ENCODE measurements around the gene HELZ. TPM values are rescaled to one million over a fixed set of nuclear protein-coding genes. Genes with fewer than 3 reads are reported as not detected.

HELZ gene
- total RNA-seq, 1 experiment from 2014 or later = 49.8 TPM

- no peaks in the 10 kb centered on the region for H3K27me3 Mint-ChIP-seq (ENCODE audit: low read depth)
- Histone ChIP-seq H4K91ac (ENCODE audit: insufficient read length, low read depth, low read length) (peak overlapping the region; percentile 37), H2BK120ac (ENCODE audit: low read depth, low read length, poor library complexity, severe bottlenecking) (no peak overlapping the region), H3K14ac (ENCODE audit: insufficient read depth, low read length) (peak overlapping the region; percentile 82), H3K4me1 (ENCODE audit: insufficient read depth, low read length) (no peaks in the 10 kb centered on the region; the same call in 1 of the 2 replicates), H2BK12ac (ENCODE audit: insufficient read length, low read depth, low read length) (no peak overlapping the region), H4K5ac (ENCODE audit: insufficient read length, low read depth, low read length) (no peak overlapping the region), H3K23me2 (ENCODE audit: insufficient read length, low read depth, low read length, poor library complexity, severe bottlenecking) (peaks cover 10% of the 10 kb centered on the region), H3K79me2 (ENCODE audit: insufficient read depth, low read length) (no peaks in the 10 kb centered on the region; the same call in 1 of the 2 replicates), H3K9me3 (ENCODE audit: control insufficient read depth, low read depth, low read length) (no peaks in the 10 kb centered on the region), H3T11ph (ENCODE audit: low read length) (no peak overlapping the region), H3K79me1 (ENCODE audit: insufficient read depth, low read depth, low read length, poor library complexity, severe bottlenecking) (no peaks in the 10 kb centered on the region), H3K18ac (ENCODE audit: insufficient read length, low read depth, low read length) (peak overlapping the region; percentile 84), H3K9ac (ENCODE audit: extremely low read depth, insufficient read length, low read length) (peak overlapping the region; percentile 75), H3K27ac (ENCODE audit: insufficient read length, low read depth, low read length) (no peak overlapping the region), H2BK20ac (ENCODE audit: low read depth, low read length, poor library complexity, severe bottlenecking) (no peak overlapping the region), H4K20me1 (ENCODE audit: control insufficient read depth, insufficient read depth, insufficient read length) (no peaks in the 10 kb centered on the region), H3K4ac (ENCODE audit: low read depth, low read length) (no peak overlapping the region), H2AK5ac (ENCODE audit: insufficient read length, low read length) (no peak overlapping the region), H2AFZ (ENCODE audit: low read length) (no peak overlapping the region), H3K4me2 (ENCODE audit: insufficient read depth, insufficient read length, low read length) (peak overlapping the region; percentile 80), H3K23ac (ENCODE audit: insufficient read length, low read depth, low read length) (no peak overlapping the region), H4K8ac (replicated peaks; ENCODE audit: insufficient read length, low read depth, low read length) (no peak overlapping the region), H2BK5ac (ENCODE audit: insufficient read length, low read length) (no peak overlapping the region), H3K56ac (ENCODE audit: insufficient read length, low read depth, low read length) (no peak overlapping the region), H3K27me3 (ENCODE audit: insufficient read depth, low read length) (no peaks in the 10 kb centered on the region), H2BK15ac (ENCODE audit: low read depth, low read length) (no peak overlapping the region; the same call in 1 of the 2 replicates)
- TF ChIP-seq CTCF (conservative IDR thresholded peaks at IDR 0.05) = peak; percentile 46
- no CpG with 5 or more reads among the region's 75 CpGs for WGBS (ENCODE audit: extremely low coverage, insufficient read length, low lambda C conversion rate)
- peak overlapping the region; percentile 92 to 94 (median 92) for H3K27ac Mint-ChIP-seq
- peak; percentile 90 for DNase-seq
- H3K36me3 Mint-ChIP-seq (ENCODE audit: insufficient read depth in 1 of 3, low read depth in 3 of 3) = peaks cover 0 to 15% (median 15%) of the 10 kb centered on the region in 3 experiments; a peak in 4 of 7 replicates
- peak overlapping the region; percentile 87 to 90 for H3K4me3 Mint-ChIP-seq
- H3K9me3 Mint-ChIP-seq = no peaks in the 10 kb centered on the region; a peak in 1 of 5 replicates
- H3K4me1 Mint-ChIP-seq = peaks cover 26% of the 10 kb centered on the region in 2 experiments
Observed at GRCh38 chr17:67245694-67246402, 852 bp upstream of the HELZ start.

Data from H9 (cell line).